DOHH2 (cell line): ENCODE data around the gene CENPO.

Experiments used
- H3F3A ChIP-seq: fragments of 200-600 bp; sonication (generic), shearing (Covaris generic); 2 replicates; pipeline ENCODE4 v1.6.0; 2016; ENCODE audit warnings: antibody characterized with exemption, mild to moderate bottlenecking; ENCODE audit not compliant: control insufficient read depth, insufficient read depth
- H3K27ac ChIP-seq: fragments of 200-600 bp; sonication (generic); 2 replicates; pipeline ENCODE4 v1.5.1; 2014; ENCODE audit warnings: low read depth, mild to moderate bottlenecking, low read length, moderate library complexity
- H3K27me3 ChIP-seq: fragments of 200-600 bp; sonication (generic); 2 replicates; pipeline ENCODE4 v1.6.1; 2014; ENCODE audit warnings: mild to moderate bottlenecking, low read length, mixed read lengths; ENCODE audit not compliant: control insufficient read depth
- H3K36me3 ChIP-seq: fragments of 200-600 bp; sonication (generic); 2 replicates; pipeline ENCODE4 v1.6.1; 2014; ENCODE audit warnings: mild to moderate bottlenecking, low read length, moderate library complexity, mixed read lengths; ENCODE audit not compliant: control insufficient read depth
- H3K4me1 ChIP-seq: fragments of 200-600 bp; sonication (generic); 2 replicates; pipeline ENCODE4 v1.6.1; 2014; ENCODE audit warnings: mild to moderate bottlenecking, low read length, mixed read lengths; ENCODE audit not compliant: control insufficient read depth
- H3K4me2 ChIP-seq: fragments of 200-600 bp; sonication (generic); 2 replicates; pipeline ENCODE4 v1.6.0; 2014; ENCODE audit warnings: mild to moderate bottlenecking, low read length, moderate library complexity
- H3K4me3 ChIP-seq: fragments of 200-600 bp; sonication (generic); 2 replicates; pipeline ENCODE4 v1.5.1; 2014; ENCODE audit warnings: mild to moderate bottlenecking, low read length, mixed read lengths
- H3K79me2 ChIP-seq: fragments of 200-600 bp; sonication (generic); 2 replicates; pipeline ENCODE4 v1.6.1; 2014; ENCODE audit warnings: mild to moderate bottlenecking, low read length, mixed read lengths; ENCODE audit not compliant: control insufficient read depth
- H3K9me2 ChIP-seq: fragments of 200-600 bp; sonication (generic); replicated peaks from 2 replicates; pipeline ENCODE4 v1.6.1; 2014; ENCODE audit warnings: mild to moderate bottlenecking, low read length, mixed read lengths; ENCODE audit not compliant: control insufficient read depth
- H3K9me3 ChIP-seq: fragments of 200-600 bp; sonication (generic); 2 replicates; pipeline ENCODE4 v1.6.1; 2014; ENCODE audit warnings: antibody characterized with exemption, low read length, mixed read lengths; ENCODE audit not compliant: control insufficient read depth, insufficient read depth
- H4K20me1 ChIP-seq: fragments of 200-600 bp; sonication (generic); 2 replicates; pipeline ENCODE4 v1.6.0; 2014; ENCODE audit warnings: low read depth, mild to moderate bottlenecking, antibody characterized with exemption, low read length, moderate library complexity; ENCODE audit not compliant: control insufficient read depth, insufficient read depth
- EZH2phosphoT487 ChIP-seq: fragments of 200-600 bp; sonication (generic); IDR thresholded peaks from 2 replicates; pipeline ENCODE4 v1.6.1; 2017; ENCODE audit warnings: borderline replicate concordance, mild to moderate bottlenecking, antibody characterized with exemption, low read length, moderate library complexity, mixed read lengths
- TF ChIP-seq, protein P1 (sequence below): fragments of 200-600 bp; sonication (generic); IDR thresholded peaks from one replicate; pipeline ENCODE4 v1.5.1; 2014; ENCODE audit warnings: antibody characterized with exemption, mild to moderate bottlenecking, low read depth, low read length; ENCODE audit not compliant: poor library complexity, severe bottlenecking

The CENPO gene

DNA sequence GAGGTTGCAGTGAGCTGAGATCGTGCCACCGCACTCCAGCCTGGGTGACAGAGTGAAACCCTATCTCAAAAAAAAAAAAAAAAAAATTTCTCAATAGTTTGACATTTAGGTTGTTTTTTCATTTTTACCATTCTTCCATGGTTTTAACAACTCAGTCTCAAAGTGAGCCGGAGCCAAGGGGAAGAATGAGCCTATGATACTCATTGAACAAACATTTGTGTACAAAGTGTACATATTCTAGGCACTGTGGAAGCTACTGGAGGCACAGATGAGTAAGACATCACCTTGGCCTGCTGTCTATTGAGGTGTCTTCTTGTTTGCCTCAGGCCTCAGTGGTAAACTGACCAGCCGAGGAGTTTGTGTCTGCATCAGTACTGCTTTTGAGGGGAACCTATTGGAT is 21.9 kb downstream of the CENPO start:
- Histone ChIP-seq H3K27ac (no peak overlapping the region), H3K79me2 (peaks cover 42% of the 10 kb centered on the region), H3K9me2 (no peaks in the 10 kb centered on the region), H3K36me3 (peaks cover 82% of the 10 kb centered on the region), H3K4me1 (no peaks in the 10 kb centered on the region), H3K9me3 (no peaks in the 10 kb centered on the region), H3K4me3 (no peak overlapping the region), H3K27me3 (no peaks in the 10 kb centered on the region), H3F3A (peaks cover 10% of the 10 kb centered on the region), H3K4me2 (no peak overlapping the region), H4K20me1 (peaks cover 6% of the 10 kb centered on the region; the same call in 1 of the 2 replicates)
- TF ChIP-seq, protein P1, sequence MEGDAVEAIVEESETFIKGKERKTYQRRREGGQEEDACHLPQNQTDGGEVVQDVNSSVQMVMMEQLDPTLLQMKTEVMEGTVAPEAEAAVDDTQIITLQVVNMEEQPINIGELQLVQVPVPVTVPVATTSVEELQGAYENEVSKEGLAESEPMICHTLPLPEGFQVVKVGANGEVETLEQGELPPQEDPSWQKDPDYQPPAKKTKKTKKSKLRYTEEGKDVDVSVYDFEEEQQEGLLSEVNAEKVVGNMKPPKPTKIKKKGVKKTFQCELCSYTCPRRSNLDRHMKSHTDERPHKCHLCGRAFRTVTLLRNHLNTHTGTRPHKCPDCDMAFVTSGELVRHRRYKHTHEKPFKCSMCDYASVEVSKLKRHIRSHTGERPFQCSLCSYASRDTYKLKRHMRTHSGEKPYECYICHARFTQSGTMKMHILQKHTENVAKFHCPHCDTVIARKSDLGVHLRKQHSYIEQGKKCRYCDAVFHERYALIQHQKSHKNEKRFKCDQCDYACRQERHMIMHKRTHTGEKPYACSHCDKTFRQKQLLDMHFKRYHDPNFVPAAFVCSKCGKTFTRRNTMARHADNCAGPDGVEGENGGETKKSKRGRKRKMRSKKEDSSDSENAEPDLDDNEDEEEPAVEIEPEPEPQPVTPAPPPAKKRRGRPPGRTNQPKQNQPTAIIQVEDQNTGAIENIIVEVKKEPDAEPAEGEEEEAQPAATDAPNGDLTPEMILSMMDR: no peak
- TF ChIP-seq EZH2phosphoT487: no peak

DNA sequence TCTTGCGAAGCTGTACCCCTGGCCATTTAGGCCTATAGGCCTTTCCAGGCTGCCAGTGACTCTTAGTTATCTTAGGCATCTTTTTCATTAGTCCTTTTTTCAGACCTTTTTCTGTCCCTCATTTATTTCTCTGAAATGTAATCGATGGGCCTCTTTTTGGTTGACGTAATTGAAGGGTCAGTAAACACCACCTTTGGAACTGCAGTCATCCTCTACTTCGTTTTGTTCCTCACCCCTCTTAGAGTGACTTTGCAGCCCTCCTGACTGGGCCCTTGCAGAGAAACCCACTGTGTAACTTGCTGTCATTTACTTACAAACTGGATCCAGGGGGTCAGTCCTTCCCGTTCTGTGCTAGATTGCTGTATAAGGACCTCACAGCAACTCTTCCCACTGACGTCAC is 23.2 kb downstream of the CENPO start:
- TF ChIP-seq EZH2phosphoT487: no peak
- TF ChIP-seq, protein P1: no peak
- Histone ChIP-seq H3K27ac (no peak overlapping the region), H3K4me3 (no peak overlapping the region), H3K9me3 (no peaks in the 10 kb centered on the region), H3K36me3 (peaks cover 94% of the 10 kb centered on the region), H4K20me1 (peaks cover 6% of the 10 kb centered on the region; the same call in 1 of the 2 replicates), H3K4me2 (no peak overlapping the region), H3K79me2 (peaks cover 33% of the 10 kb centered on the region), H3K27me3 (no peaks in the 10 kb centered on the region), H3F3A (peaks cover 10% of the 10 kb centered on the region), H3K4me1 (no peaks in the 10 kb centered on the region), H3K9me2 (no peaks in the 10 kb centered on the region)

DNA sequence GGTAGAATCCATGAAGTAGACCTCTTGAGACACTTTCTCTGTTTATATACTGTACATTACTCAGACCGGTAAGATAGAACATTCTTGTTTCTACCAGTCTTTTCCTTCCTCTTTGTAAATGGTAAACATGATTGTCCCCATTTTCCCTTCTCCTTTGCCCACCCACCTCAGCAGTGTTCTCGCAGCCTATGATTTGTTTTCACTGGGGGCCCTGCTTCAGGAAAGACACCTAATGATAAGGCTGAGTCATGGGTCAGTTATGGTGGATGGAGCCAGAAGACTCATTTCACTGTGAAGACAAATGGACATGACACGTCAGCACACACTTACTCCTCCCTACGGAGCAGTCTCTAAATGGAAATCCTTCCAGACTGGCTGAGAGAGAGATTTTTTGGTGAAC is 23.7 kb downstream of the CENPO start:
- peaks cover 6% of the 10 kb centered on the region; the same call in 1 of the 2 replicates for H4K20me1 ChIP-seq
- H3K9me2 ChIP-seq: no peaks in the 10 kb centered on the region
- peaks cover 10% of the 10 kb centered on the region for H3F3A ChIP-seq
- H3K9me3 ChIP-seq: no peaks in the 10 kb centered on the region
- H3K36me3 ChIP-seq: peaks cover 97% of the 10 kb centered on the region
- H3K27me3 ChIP-seq: no peaks in the 10 kb centered on the region
- no peak overlapping the region for H3K27ac ChIP-seq
- H3K4me2 ChIP-seq: no peak overlapping the region
- peaks cover 29% of the 10 kb centered on the region for H3K79me2 ChIP-seq
- no peaks in the 10 kb centered on the region for H3K4me1 ChIP-seq
- no peak overlapping the region for H3K4me3 ChIP-seq
- TF ChIP-seq, protein P1: no peak
- TF ChIP-seq EZH2phosphoT487: no peak
